ENCODE results near the gene PPTC7.

DNA sequence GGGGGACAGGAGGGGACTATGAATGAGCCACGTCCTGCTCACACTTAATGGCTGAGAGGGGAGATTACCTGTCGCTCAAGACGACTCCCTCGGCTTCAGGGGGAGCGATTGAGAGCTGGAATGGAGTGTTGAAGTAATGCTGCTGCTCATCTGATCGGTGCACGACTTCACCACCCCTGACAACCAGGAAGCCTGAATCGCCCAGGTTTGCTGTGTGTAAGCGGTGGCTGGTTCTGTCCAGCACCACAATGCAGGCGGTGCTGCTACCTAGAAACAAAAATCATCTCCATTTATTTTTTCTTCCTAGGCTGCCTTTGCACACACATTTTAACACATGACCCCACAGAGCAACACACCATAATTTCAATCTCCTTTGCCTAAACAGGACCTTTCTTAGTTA is 37.3 kb downstream of the PPTC7 start:
- TF ChIP-seq GATA2 (IDR thresholded peaks at IDR 0.05; ENCODE audit: low read depth, low read length) (no peak), GATA3 (IDR thresholded peaks at IDR 0.05; ENCODE audit: low read depth, low read length) (no peak)
